GM12873 (cell line): ENCODE measurements around the gene NXPE3.

Source experiments
- TF ChIP-seq, protein P1 (sequence below): IDR thresholded peaks from 2 replicates; pipeline ENCODE4 v1.5.1; 2012; ENCODE audit warnings: low read depth, mild to moderate bottlenecking, moderate library complexity, low read length, control low read depth; ENCODE audit not compliant: insufficient read depth; ENCODE audit errors: missing control alignments

The NXPE3 gene

DNA sequence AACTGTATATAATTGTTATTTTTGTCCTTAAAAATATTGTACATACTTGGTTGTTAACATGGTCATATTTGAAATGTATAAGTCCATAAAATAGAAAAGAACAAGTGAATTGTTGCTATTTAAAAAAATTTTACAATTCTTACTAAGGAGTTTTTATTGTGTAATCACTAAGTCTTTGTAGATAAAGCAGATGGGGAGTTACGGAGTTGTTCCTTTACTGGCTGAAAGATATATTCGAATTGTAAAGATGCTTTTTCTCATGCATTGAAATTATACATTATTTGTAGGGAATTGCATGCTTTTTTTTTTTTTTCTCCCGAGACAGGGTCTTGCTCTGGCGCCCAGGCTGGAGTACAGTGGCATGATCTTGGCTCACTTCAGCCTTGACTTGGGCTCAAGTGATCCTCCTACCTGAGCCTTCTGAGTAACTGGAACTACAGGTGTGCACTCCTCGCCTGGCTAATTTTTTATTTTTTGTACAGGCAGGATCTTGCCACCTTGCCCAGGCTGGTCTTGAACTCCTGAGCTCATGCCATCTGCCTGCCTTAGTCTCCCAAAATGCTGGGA is 81.0 kb downstream of the NXPE3 start:
- TF ChIP-seq, protein P1, sequence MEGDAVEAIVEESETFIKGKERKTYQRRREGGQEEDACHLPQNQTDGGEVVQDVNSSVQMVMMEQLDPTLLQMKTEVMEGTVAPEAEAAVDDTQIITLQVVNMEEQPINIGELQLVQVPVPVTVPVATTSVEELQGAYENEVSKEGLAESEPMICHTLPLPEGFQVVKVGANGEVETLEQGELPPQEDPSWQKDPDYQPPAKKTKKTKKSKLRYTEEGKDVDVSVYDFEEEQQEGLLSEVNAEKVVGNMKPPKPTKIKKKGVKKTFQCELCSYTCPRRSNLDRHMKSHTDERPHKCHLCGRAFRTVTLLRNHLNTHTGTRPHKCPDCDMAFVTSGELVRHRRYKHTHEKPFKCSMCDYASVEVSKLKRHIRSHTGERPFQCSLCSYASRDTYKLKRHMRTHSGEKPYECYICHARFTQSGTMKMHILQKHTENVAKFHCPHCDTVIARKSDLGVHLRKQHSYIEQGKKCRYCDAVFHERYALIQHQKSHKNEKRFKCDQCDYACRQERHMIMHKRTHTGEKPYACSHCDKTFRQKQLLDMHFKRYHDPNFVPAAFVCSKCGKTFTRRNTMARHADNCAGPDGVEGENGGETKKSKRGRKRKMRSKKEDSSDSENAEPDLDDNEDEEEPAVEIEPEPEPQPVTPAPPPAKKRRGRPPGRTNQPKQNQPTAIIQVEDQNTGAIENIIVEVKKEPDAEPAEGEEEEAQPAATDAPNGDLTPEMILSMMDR, result no peak

DNA sequence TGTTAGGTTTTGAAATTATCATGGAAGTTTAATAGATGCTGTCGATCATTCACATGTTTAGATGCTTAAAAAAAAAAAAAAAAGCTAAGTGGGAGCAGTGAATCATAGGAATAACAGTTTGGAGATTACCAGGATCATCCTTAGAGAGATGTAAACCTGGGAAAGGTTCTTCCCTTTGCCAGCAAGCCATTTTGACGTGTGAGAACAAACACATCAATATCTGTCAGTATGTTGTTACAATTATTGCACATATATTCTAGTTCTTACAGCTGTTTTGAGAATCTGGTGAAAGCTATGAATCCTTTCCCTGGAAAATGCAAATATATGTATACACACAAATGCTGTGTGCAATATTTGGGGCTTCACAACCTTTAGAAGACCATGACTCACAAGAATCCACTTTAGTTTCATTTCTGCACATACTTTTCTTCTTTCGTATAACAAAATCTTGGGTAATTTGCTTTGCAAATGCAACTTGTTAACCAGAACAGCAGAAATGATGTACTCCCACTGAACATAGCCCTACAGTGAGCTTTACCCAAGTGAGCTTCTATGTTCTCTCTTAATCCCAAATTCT is 82.3 kb downstream of the NXPE3 start:
- TF ChIP-seq, protein P1, result no peak

DNA sequence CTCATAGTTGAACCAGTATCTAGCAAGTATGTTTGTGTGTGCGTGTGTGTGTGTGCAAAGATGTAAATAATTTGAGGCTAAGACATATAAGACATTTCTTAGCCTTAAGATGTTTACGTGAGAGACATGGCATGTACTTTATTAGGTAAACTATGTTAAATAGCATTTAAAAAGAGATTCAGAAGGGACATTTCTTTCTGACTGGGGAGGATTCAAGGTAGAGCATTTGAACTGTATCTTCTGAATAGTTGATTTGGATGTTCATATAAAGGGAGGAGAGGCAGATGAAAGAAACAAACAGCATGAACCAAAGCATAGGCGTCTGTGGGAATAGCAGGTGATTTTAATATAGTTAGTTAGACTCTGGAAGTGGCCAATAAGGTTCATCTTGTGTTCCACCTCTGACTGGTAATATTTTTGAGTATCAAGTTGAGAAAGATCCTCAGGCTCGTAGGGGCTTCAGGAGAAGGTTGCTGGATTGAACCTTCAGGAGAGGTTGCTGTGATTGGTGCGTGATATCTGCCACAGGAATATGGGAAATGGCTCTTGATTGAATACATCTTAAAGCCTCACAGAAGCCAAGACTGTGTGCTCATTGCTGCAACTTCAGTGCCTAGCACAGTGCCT is 82.9 kb downstream of the NXPE3 start:
- TF ChIP-seq, protein P1, result no peak

DNA sequence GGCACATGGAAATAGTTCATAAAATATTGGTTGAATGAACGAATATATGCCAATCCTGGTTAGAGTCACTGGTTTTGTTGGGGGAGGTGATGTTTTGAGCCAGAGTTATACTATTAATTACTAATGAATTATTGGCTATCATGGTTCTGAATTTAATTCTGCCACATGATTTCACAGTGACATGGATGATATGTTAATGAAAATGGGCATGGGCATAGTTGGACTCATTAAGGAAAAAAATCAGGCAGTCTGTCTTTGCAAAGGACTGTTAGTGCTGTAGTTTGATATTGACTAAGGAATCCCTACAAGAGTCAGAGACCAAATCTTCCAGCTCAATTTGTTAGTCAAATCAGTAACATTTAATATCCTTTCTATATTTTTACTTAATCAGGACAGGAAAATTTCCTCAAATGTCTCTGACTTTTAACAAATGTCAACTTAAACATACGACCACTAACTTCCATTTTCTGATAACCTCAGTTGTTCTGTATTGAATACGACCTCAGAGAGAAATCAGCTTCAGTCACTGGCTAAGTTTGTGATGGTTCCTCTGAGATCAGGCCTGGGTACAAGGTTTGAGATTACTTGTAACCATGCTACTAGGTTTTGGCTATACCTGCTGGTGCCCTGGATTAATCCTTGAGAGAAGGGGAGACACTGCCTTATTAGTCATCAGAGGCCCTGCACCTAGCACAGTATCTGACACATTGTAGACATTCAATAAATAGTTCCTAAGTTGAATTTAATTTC is 83.6 kb downstream of the NXPE3 start:
- TF ChIP-seq, protein P1, result no peak

DNA sequence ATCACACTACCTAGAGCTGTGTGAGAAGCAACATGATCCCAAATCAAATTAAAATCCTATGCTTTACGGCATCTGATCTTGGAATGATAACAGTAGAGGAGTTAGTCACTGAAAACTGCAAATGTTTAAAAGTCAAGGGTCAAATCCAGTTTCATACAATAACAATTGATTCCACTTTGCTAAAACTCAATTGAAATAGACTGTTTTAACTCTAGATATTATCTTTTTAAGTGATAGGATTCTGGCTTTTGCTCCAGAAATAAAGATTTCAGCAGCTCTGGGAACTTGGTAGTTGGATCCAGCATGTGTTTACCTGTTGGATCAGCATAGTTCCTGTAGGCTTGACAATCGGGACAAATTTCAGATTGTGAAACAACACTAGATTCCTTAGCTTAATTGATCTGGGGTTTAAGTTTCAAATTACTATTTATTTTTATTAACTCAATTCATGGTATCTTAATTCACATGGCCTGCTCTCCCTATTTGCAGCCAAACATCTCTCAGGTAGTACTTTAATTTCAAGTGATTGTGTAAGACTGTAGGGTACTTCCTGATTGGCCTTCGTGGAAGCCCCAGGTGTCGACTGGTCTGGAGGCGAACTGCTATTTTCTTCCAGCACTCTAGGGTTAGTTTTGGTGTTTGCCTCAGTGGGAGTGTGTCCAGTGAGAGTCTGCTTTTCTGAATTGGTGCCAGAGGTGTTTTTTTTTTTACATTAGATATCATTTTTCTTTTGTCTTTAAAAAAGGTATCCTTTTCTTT is 86.9 kb downstream of the NXPE3 start:
- TF ChIP-seq, protein P1, result peak; percentile 5

DNA sequence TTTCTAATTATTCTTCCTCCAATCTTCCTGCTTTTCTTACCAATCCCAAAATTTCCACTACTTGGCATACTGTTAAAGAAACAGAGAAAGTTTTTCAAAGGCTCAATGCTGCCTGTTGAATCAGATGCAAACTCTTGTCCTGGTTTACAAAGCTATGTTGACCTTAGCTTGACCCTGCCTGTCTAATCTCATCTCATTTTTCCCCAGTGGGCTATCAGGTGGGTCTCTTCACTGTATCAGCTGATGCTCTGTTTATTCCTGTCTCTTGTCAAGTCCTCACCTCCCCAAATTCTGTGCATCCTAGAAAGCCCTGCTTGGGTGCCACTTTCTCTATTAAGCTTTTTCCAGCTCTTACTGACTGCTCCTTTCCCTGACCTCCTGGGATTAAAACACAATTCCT is 88.5 kb downstream of the NXPE3 start:
- TF ChIP-seq, protein P1, result no peak
